PFSK-1 (cell line): ENCODE measurements around the gene KLF16.

Experiments used
- POLR2AphosphoS5 ChIP-seq: IDR thresholded peaks from 2 replicates; pipeline ENCODE4 v1.6.1; 2012; ENCODE audit warnings: low read depth, mild to moderate bottlenecking, control low read depth, low read length, moderate library complexity
- SIN3A ChIP-seq: IDR thresholded peaks from 2 replicates; pipeline ENCODE4 v1.6.1; 2012; ENCODE audit warnings: mild to moderate bottlenecking, low read length, moderate library complexity, borderline replicate concordance; ENCODE audit not compliant: insufficient read depth
- TAF1 ChIP-seq: IDR thresholded peaks from 2 replicates; pipeline ENCODE4 v1.6.1; 2012; ENCODE audit warnings: low read length, control low read depth, borderline replicate concordance; ENCODE audit not compliant: insufficient read depth
- TF ChIP-seq, protein P1 (sequence below), 2 experiments: IDR thresholded peaks; 2 replicates each; pipeline versions ENCODE4 v1.6.1 to v1.8.0; 2011 to 2012; ENCODE audit warnings: low read depth in 2 of 2, low read length in 2 of 2, control low read depth in 1 of 2, inconsistent platforms in 1 of 2, mild to moderate bottlenecking in 1 of 2, moderate library complexity in 1 of 2; ENCODE audit not compliant: insufficient read depth in 1 of 2

DNA sequence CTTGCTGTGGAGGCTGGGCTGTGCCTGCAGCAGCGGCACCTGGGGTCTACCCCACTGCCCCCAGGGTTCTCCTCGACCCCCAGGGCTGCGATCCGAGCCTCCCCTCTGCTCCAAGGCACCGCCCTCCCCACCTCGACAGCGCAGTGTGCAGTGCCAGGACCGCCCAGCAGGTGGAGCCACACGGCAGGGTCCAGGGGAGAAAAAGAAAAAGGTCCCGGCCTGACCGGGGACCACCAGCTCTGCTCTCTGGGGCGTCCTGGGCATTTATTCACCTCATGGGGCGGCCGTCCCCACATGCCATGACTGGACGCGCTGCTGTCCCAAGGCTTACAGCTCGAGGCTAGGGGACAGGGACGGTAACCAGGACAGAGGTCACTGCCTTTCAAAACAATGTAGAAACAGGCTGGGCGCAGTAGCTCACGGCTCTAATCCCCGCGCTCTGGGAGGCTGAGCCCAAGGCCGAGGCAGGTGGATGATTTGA is 25.7 kb downstream of the KLF16 start:
- TF ChIP-seq, protein P1, sequence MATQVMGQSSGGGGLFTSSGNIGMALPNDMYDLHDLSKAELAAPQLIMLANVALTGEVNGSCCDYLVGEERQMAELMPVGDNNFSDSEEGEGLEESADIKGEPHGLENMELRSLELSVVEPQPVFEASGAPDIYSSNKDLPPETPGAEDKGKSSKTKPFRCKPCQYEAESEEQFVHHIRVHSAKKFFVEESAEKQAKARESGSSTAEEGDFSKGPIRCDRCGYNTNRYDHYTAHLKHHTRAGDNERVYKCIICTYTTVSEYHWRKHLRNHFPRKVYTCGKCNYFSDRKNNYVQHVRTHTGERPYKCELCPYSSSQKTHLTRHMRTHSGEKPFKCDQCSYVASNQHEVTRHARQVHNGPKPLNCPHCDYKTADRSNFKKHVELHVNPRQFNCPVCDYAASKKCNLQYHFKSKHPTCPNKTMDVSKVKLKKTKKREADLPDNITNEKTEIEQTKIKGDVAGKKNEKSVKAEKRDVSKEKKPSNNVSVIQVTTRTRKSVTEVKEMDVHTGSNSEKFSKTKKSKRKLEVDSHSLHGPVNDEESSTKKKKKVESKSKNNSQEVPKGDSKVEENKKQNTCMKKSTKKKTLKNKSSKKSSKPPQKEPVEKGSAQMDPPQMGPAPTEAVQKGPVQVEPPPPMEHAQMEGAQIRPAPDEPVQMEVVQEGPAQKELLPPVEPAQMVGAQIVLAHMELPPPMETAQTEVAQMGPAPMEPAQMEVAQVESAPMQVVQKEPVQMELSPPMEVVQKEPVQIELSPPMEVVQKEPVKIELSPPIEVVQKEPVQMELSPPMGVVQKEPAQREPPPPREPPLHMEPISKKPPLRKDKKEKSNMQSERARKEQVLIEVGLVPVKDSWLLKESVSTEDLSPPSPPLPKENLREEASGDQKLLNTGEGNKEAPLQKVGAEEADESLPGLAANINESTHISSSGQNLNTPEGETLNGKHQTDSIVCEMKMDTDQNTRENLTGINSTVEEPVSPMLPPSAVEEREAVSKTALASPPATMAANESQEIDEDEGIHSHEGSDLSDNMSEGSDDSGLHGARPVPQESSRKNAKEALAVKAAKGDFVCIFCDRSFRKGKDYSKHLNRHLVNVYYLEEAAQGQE (IDR thresholded peaks at IDR 0.05; ENCODE audit: insufficient read depth in 1 of 2, low read depth in 2 of 2, low read length in 2 of 2) = no peak
- TF ChIP-seq POLR2AphosphoS5 (no peak), TAF1 (no peak), SIN3A (no peak)
